GM23338 (cell line): Measurements from ENCODE around the gene UCK1. TPM values are rescaled to one million over a fixed set of nuclear protein-coding genes. Genes with fewer than 3 reads are reported as not detected.

ENCODE experiments used
- ATAC-seq: fragments of 200-7000 bp; cut with Tn5 transposase; 3 replicates; pipeline ENCODE4 v1.9.1; 2020
- DNase-seq: peaks from one replicate; pipeline ENCODE4 v3.0.0-alpha.2; 2015; ENCODE audit warnings: low spot score
- H2AFZ ChIP-seq: fragments of 200-600 bp; sonication (generic); 2 replicates; pipeline ENCODE4 v1.8.0; 2016; ENCODE audit warnings: antibody characterized with exemption, mild to moderate bottlenecking, moderate library complexity
- H3F3A ChIP-seq: fragments of 200-600 bp; sonication (generic); replicated peaks from 2 replicates; pipeline ENCODE4 v1.8.0; 2017; ENCODE audit warnings: antibody characterized with exemption, mixed run types, low read depth
- H3K27ac ChIP-seq: fragments of 200-600 bp; sonication (generic); 2 replicates; pipeline ENCODE4 v1.6.1; 2016; ENCODE audit warnings: low read depth
- H3K27me3 ChIP-seq: fragments of 200-600 bp; sonication (generic); 2 replicates; pipeline ENCODE4 v1.8.0; 2016; ENCODE audit warnings: mild to moderate bottlenecking, mixed run types, moderate library complexity; ENCODE audit not compliant: insufficient read depth
- H3K36me3 ChIP-seq: fragments of 200-600 bp; sonication (generic); 2 replicates; pipeline ENCODE4 v1.8.0; 2016; ENCODE audit warnings: mild to moderate bottlenecking; ENCODE audit not compliant: insufficient read depth
- H3K4me1 ChIP-seq: fragments of 200-600 bp; sonication (generic); 2 replicates; pipeline ENCODE4 v1.8.0; 2016; ENCODE audit warnings: mild to moderate bottlenecking, moderate library complexity; ENCODE audit not compliant: insufficient read depth
- H3K4me2 ChIP-seq: fragments of 200-600 bp; sonication (generic); 2 replicates; pipeline ENCODE4 v1.7.1; 2017; ENCODE audit warnings: mixed run types
- H3K4me3 ChIP-seq: fragments of 200-600 bp; sonication (generic); 2 replicates; pipeline ENCODE4 v1.6.1; 2016; ENCODE audit warnings: mixed run types
- H3K79me2 ChIP-seq: fragments of 200-600 bp; sonication (generic); replicated peaks from 2 replicates; pipeline ENCODE4 v1.8.0; 2017; ENCODE audit warnings: mild to moderate bottlenecking; ENCODE audit not compliant: insufficient read depth
- H3K9me2 ChIP-seq: fragments of 200-600 bp; sonication (generic); 2 replicates; pipeline ENCODE4 v1.8.0; 2017; ENCODE audit not compliant: insufficient read depth
- H4K20me1 ChIP-seq: fragments of 200-600 bp; sonication (generic); replicated peaks from 2 replicates; pipeline ENCODE4 v1.8.0; 2017; ENCODE audit warnings: mild to moderate bottlenecking; ENCODE audit not compliant: insufficient read depth
- H3K27ac Mint-ChIP-seq: 2 replicates; pipeline ENCODE4 v1.8.0; 2020; ENCODE audit warnings: inconsistent platforms, mild to moderate bottlenecking, moderate library complexity, mixed read lengths
- H3K27me3 Mint-ChIP-seq: 3 replicates; pipeline ENCODE4 v1.8.0; 2022; ENCODE audit warnings: low read depth, mild to moderate bottlenecking, moderate library complexity, mixed read lengths, inconsistent platforms; ENCODE audit not compliant: insufficient read depth, poor library complexity
- H3K36me3 Mint-ChIP-seq: 3 replicates; pipeline ENCODE4 v1.8.0; 2021; ENCODE audit warnings: low read depth, mild to moderate bottlenecking, inconsistent platforms, moderate library complexity, mixed read lengths
- H3K4me1 Mint-ChIP-seq: 3 replicates; pipeline ENCODE4 v1.8.0; 2020; ENCODE audit warnings: mild to moderate bottlenecking, inconsistent platforms, mixed read lengths
- H3K4me3 Mint-ChIP-seq: 3 replicates; pipeline ENCODE4 v1.8.0; 2021; ENCODE audit warnings: moderate library complexity, mild to moderate bottlenecking, inconsistent platforms, mixed read lengths
- H3K9me3 Mint-ChIP-seq: 3 replicates; pipeline ENCODE4 v1.8.0; 2020; ENCODE audit warnings: moderate library complexity, mild to moderate bottlenecking, inconsistent platforms, mixed read lengths
- EZH2phosphoT487 ChIP-seq: fragments of 200-600 bp; sonication (generic); IDR thresholded peaks from one replicate; pipeline ENCODE4 v1.8.1; 2018; ENCODE audit warnings: antibody characterized with exemption; ENCODE audit not compliant: unreplicated experiment
- NANOG ChIP-seq: IDR thresholded peaks from 2 replicates; pipeline ENCODE4 v1.6.1; 2016; ENCODE audit warnings: antibody characterized with exemption, borderline replicate concordance
- ZNF331 ChIP-seq: fragments of 250-450 bp; sonication (Bioruptor Pico); IDR thresholded peaks from 2 replicates; pipeline ENCODE4 v1.5.0; 2020; ENCODE audit warnings: low read depth, mild to moderate bottlenecking, moderate library complexity
- polyA plus RNA-seq: library from polyadenylated mRNA; unstranded; fragments of >200 nt; fragmentation: Nextera tagmentation; extraction: Ambion mirVana; gene quantifications from 2 replicates; pipeline ENCODE4 v1.2.1, GENCODE V29; 2016
- total RNA-seq: library from RNA; depleted of rRNA; stranded (reverse); fragments of >200 nt; shearing (Covaris generic); gene quantifications from 2 replicates; pipeline ENCODE4 v1.2.3, GENCODE V29; 2014
- TF ChIP-seq, protein P1 (sequence below): IDR thresholded peaks from 2 replicates; pipeline ENCODE4 v1.6.1; 2016; ENCODE audit warnings: antibody characterized with exemption
- TF ChIP-seq, protein P2 (sequence below): fragments of 250-450 bp; sonication (Bioruptor Pico); IDR thresholded peaks from 2 replicates; pipeline ENCODE4 v1.5.0; 2020; ENCODE audit warnings: mild to moderate bottlenecking, moderate library complexity

Gene UCK1
- total and polyA plus RNA-seq, 2 experiments from 2014 or later, result 23.4 to 35.9 TPM

DNA sequence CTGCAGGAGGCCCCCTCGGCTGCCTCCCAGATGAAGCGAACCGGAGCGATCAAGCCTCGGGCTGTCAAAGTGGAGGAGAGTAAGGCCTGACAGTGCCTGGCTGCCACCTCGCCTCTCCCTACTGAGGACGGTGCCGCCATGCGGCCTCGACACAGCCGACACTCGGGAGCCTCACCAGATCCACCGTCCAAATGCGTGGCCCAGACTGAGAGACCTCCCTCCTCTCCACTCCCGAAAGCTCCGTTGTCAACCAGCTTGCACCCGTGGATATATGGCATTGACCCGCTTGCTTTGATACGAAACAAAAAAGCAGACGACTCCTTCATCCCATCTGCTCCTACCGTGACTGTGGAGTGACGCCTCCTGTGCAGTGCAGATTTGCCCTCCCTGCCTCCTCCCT is 35.3 kb downstream of the UCK1 start:
- H3F3A ChIP-seq, result peaks cover 61% of the 10 kb centered on the region
- H3K27ac ChIP-seq, result 0 out of 2 replicates have a peak overlapping the region, but pooled peaks have one; percentile 45
- Mint-ChIP-seq H3K9me3 (no peaks in the 10 kb centered on the region; the same call in 2 of the 3 replicates), H3K27me3 (peaks cover 32% of the 10 kb centered on the region), H3K36me3 (peaks cover 96% of the 10 kb centered on the region), H3K27ac (no peak overlapping the region), H3K4me3 (no peak overlapping the region), H3K4me1 (peaks cover 5% of the 10 kb centered on the region; the same call in 2 of the 3 replicates)
- H3K79me2 ChIP-seq, result peaks cover 5% of the 10 kb centered on the region
- no peaks in the 10 kb centered on the region for H3K4me1 ChIP-seq
- no peak overlapping the region for H3K4me3 ChIP-seq
- no peaks in the 10 kb centered on the region for H3K9me2 ChIP-seq
- TF ChIP-seq, protein P1, sequence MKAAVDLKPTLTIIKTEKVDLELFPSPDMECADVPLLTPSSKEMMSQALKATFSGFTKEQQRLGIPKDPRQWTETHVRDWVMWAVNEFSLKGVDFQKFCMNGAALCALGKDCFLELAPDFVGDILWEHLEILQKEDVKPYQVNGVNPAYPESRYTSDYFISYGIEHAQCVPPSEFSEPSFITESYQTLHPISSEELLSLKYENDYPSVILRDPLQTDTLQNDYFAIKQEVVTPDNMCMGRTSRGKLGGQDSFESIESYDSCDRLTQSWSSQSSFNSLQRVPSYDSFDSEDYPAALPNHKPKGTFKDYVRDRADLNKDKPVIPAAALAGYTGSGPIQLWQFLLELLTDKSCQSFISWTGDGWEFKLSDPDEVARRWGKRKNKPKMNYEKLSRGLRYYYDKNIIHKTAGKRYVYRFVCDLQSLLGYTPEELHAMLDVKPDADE, result no peak
- no peak for TF ChIP-seq NANOG
- no peak for TF ChIP-seq ZNF331 (CRISPR knock-in tag)
- TF ChIP-seq, protein P2, sequence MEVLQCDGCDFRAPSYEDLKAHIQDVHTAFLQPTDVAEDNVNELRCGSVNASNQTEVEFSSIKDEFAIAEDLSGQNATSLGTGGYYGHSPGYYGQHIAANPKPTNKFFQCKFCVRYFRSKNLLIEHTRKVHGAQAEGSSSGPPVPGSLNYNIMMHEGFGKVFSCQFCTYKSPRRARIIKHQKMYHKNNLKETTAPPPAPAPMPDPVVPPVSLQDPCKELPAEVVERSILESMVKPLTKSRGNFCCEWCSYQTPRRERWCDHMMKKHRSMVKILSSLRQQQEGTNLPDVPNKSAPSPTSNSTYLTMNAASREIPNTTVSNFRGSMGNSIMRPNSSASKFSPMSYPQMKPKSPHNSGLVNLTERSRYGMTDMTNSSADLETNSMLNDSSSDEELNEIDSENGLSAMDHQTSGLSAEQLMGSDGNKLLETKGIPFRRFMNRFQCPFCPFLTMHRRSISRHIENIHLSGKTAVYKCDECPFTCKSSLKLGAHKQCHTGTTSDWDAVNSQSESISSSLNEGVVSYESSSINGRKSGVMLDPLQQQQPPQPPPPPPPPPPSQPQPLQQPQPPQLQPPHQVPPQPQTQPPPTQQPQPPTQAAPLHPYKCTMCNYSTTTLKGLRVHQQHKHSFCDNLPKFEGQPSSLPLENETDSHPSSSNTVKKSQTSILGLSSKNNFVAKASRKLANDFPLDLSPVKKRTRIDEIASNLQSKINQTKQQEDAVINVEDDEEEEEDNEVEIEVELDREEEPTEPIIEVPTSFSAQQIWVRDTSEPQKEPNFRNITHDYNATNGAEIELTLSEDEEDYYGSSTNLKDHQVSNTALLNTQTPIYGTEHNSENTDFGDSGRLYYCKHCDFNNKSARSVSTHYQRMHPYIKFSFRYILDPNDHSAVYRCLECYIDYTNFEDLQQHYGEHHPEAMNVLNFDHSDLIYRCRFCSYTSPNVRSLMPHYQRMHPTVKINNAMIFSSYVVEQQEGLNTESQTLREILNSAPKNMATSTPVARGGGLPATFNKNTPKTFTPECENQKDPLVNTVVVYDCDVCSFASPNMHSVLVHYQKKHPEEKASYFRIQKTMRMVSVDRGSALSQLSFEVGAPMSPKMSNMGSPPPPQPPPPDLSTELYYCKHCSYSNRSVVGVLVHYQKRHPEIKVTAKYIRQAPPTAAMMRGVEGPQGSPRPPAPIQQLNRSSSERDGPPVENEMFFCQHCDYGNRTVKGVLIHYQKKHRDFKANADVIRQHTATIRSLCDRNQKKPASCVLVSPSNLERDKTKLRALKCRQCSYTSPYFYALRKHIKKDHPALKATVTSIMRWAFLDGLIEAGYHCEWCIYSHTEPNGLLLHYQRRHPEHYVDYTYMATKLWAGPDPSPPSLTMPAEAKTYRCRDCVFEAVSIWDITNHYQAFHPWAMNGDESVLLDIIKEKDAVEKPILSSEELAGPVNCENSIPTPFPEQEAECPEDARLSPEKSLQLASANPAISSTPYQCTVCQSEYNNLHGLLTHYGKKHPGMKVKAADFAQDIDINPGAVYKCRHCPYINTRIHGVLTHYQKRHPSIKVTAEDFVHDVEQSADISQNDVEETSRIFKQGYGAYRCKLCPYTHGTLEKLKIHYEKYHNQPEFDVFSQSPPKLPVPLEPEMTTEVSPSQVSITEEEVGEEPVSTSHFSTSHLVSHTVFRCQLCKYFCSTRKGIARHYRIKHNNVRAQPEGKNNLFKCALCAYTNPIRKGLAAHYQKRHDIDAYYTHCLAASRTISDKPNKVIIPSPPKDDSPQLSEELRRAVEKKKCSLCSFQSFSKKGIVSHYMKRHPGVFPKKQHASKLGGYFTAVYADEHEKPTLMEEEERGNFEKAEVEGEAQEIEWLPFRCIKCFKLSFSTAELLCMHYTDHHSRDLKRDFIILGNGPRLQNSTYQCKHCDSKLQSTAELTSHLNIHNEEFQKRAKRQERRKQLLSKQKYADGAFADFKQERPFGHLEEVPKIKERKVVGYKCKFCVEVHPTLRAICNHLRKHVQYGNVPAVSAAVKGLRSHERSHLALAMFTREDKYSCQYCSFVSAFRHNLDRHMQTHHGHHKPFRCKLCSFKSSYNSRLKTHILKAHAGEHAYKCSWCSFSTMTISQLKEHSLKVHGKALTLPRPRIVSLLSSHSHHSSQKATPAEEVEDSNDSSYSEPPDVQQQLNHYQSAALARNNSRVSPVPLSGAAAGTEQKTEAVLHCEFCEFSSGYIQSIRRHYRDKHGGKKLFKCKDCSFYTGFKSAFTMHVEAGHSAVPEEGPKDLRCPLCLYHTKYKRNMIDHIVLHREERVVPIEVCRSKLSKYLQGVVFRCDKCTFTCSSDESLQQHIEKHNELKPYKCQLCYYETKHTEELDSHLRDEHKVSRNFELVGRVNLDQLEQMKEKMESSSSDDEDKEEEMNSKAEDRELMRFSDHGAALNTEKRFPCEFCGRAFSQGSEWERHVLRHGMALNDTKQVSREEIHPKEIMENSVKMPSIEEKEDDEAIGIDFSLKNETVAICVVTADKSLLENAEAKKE (CRISPR knock-in tag), result no peak
- no peak for TF ChIP-seq EZH2phosphoT487
- H3K27me3 ChIP-seq, result no peaks in the 10 kb centered on the region
- H3K4me2 ChIP-seq, result no peak overlapping the region
- peaks cover 42% of the 10 kb centered on the region for H4K20me1 ChIP-seq
- DNase-seq, result no peak
- peaks cover 71% of the 10 kb centered on the region for H3K36me3 ChIP-seq
- no peak overlapping the region for H2AFZ ChIP-seq
- ATAC-seq, result no peak
